Measurements from ENCODE around the gene MICAL1.
A peak's percentile ranks its signal among the peaks of the same experiment; 100 is the strongest.

MICAL1 gene

GRCh38 chr6:109486068-109486467, 30.5 kb upstream of the MICAL1 start:
- TF ChIP-seq, protein P1, sequence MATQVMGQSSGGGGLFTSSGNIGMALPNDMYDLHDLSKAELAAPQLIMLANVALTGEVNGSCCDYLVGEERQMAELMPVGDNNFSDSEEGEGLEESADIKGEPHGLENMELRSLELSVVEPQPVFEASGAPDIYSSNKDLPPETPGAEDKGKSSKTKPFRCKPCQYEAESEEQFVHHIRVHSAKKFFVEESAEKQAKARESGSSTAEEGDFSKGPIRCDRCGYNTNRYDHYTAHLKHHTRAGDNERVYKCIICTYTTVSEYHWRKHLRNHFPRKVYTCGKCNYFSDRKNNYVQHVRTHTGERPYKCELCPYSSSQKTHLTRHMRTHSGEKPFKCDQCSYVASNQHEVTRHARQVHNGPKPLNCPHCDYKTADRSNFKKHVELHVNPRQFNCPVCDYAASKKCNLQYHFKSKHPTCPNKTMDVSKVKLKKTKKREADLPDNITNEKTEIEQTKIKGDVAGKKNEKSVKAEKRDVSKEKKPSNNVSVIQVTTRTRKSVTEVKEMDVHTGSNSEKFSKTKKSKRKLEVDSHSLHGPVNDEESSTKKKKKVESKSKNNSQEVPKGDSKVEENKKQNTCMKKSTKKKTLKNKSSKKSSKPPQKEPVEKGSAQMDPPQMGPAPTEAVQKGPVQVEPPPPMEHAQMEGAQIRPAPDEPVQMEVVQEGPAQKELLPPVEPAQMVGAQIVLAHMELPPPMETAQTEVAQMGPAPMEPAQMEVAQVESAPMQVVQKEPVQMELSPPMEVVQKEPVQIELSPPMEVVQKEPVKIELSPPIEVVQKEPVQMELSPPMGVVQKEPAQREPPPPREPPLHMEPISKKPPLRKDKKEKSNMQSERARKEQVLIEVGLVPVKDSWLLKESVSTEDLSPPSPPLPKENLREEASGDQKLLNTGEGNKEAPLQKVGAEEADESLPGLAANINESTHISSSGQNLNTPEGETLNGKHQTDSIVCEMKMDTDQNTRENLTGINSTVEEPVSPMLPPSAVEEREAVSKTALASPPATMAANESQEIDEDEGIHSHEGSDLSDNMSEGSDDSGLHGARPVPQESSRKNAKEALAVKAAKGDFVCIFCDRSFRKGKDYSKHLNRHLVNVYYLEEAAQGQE (IDR thresholded peaks at IDR 0.05; ENCODE audit: low read depth): no peak
- TF ChIP-seq YY1 (IDR thresholded peaks at IDR 0.05; ENCODE audit: low read depth) (no peak), TCF12 (IDR thresholded peaks at IDR 0.05; ENCODE audit: low read depth) (no peak), FOXM1 (IDR thresholded peaks at IDR 0.05; ENCODE audit: borderline replicate concordance, low read depth) (no peak), CREB1 (IDR thresholded peaks at IDR 0.05; ENCODE audit: low read depth) (no peak), ZBTB7A (IDR thresholded peaks at IDR 0.05; ENCODE audit: low read depth) (no peak), TAF1 (IDR thresholded peaks at IDR 0.05; ENCODE audit: low read depth) (no peak), EP300 (IDR thresholded peaks at IDR 0.05; ENCODE audit: borderline replicate concordance) (no peak), NFIC (IDR thresholded peaks at IDR 0.05) (no peak), RAD21 (IDR thresholded peaks at IDR 0.05; ENCODE audit: low read depth) (no peak), EGR1 (IDR thresholded peaks at IDR 0.05) (no peak), TEAD4 (IDR thresholded peaks at IDR 0.05) (no peak)
- TF ChIP-seq, protein P2, sequence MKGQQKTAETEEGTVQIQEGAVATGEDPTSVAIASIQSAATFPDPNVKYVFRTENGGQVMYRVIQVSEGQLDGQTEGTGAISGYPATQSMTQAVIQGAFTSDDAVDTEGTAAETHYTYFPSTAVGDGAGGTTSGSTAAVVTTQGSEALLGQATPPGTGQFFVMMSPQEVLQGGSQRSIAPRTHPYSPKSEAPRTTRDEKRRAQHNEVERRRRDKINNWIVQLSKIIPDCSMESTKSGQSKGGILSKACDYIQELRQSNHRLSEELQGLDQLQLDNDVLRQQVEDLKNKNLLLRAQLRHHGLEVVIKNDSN (IDR thresholded peaks at IDR 0.05): no peak

GRCh38 chr6:109485266-109485935, 29.8 kb upstream of the MICAL1 start:
- no peak for TF ChIP-seq ZBTB7A (IDR thresholded peaks at IDR 0.05; ENCODE audit: low read depth)

DNA sequence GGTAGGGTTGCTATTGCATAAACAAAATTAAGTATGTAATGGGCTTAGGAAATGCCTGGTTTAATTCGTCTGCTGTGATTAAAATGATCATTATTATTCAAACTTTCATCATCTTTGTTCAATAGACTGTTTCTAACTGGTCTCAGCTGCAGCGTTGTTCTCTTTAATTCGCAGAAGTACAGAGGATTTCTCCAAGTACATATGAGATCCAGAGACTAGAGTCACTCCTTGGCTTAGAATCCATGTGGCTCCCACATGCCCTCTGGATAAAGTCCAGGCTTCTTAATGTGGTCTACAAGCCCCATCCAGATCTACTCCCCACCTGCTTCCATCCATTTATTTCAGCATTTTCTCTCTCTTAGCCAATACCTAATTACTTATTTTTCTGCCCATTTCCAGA, 28.6 kb upstream of the MICAL1 start:
- TF ChIP-seq ZBTB7A (IDR thresholded peaks at IDR 0.05; ENCODE audit: low read depth): no peak

DNA sequence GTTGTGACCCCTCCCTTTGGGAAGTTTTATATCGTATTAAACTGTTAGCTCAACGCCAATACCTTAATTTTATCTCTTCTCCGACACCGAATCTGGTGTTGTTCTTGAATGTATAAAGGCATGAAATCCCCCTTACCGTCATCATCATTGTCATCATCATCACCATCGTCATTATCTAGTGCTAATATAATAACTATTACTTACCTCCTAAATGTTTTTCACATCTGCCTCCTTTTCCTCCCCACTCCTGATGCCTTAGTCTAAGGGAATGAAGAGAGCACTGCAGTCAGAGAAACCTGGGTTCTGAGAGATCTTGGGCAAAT, 28.1 kb upstream of the MICAL1 start:
- TF ChIP-seq, protein P3, sequence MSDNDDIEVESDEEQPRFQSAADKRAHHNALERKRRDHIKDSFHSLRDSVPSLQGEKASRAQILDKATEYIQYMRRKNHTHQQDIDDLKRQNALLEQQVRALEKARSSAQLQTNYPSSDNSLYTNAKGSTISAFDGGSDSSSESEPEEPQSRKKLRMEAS (IDR thresholded peaks at IDR 0.05): no peak
- TF ChIP-seq, protein P1 (IDR thresholded peaks at IDR 0.05; ENCODE audit: low read depth): no peak
- TF ChIP-seq EGR1 (IDR thresholded peaks at IDR 0.05): no peak
- TF ChIP-seq YY1 (IDR thresholded peaks at IDR 0.05; ENCODE audit: low read depth): no peak
- no peak for TF ChIP-seq CEBPB (IDR thresholded peaks at IDR 0.05)
- no peak for TF ChIP-seq CREB1 (IDR thresholded peaks at IDR 0.05; ENCODE audit: low read depth)

- TF ChIP-seq TAF1 (IDR thresholded peaks at IDR 0.05; ENCODE audit: low read depth): peak; percentile 65
- TF ChIP-seq, protein P1 (IDR thresholded peaks at IDR 0.05; ENCODE audit: low read depth): no peak
- TF ChIP-seq, protein P2 (IDR thresholded peaks at IDR 0.05): peak; percentile 93
- no peak; the same call in 1 of the 2 replicates for TF ChIP-seq NFIC (IDR thresholded peaks at IDR 0.05)
- TF ChIP-seq EP300 (IDR thresholded peaks at IDR 0.05; ENCODE audit: borderline replicate concordance): 0 out of 2 replicates have a peak, but pooled peaks have one; percentile 27
- TF ChIP-seq, protein P3 (IDR thresholded peaks at IDR 0.05): peak; percentile 78
Observed at GRCh38 chr6:109482905-109483734, 27.5 kb upstream of the MICAL1 start, which contains the start of gene ZBTB24. ZBTB24 (minus strand) TSS chr6:109483219; CDS start chr6:109482026, 1,193 bp downstream.

Data from Ishikawa (cell line).